HG02623 (cell line): ENCODE results near the gene RNASE2.
"Not testable (repeated sequence)": the region's sequence is repeated elsewhere in the genome, so short reads cannot be mapped to it uniquely, and the experiment has no call there.

Experiments used
- ATAC-seq: cut with Tn5 transposase; IDR thresholded peaks from one replicate; pipeline ENCODE4 v1.9.1; 2021; ENCODE audit warnings: moderate library complexity; ENCODE audit not compliant: unreplicated experiment

The RNASE2 gene

GRCh38 chr14:20980906-20981305 is 25.6 kb downstream of the RNASE2 start:
- no peak for ATAC-seq

- ATAC-seq = no peak
Observed at GRCh38 chr14:20982646-20983369, 27.5 kb downstream of the RNASE2 start.

GRCh38 chr14:20985650-20986049 is 30.4 kb downstream of the RNASE2 start:
- not testable (repeated sequence) for ATAC-seq

GRCh38 chr14:20986811-20987210 is 31.5 kb downstream of the RNASE2 start:
- ATAC-seq = no peak

GRCh38 chr14:20988717-20989470 is 33.6 kb downstream of the RNASE2 start:
- no peak for ATAC-seq

- no peak for ATAC-seq
Observed at GRCh38 chr14:20989471-20989786, 34.1 kb downstream of the RNASE2 start.

- ATAC-seq = peak; percentile 95
Observed at GRCh38 chr14:20989787-20990600, 34.7 kb downstream of the RNASE2 start, which contains the start of gene METTL17. Gene METTL17, plus strand, starts transcription at chr14:20989980. Its CDS starts 23 bp downstream, at chr14:20990003.

- no peak for ATAC-seq
Observed at GRCh38 chr14:20996521-20996920, 41.2 kb downstream of the RNASE2 start.

- ATAC-seq = no peak
Observed at GRCh38 chr14:20997115-20997514, 41.8 kb downstream of the RNASE2 start.

- no peak for ATAC-seq
Observed at GRCh38 chr14:20997564-20997963, 42.3 kb downstream of the RNASE2 start.

- ATAC-seq = no peak
Observed at GRCh38 chr14:20998139-20998538, 42.9 kb downstream of the RNASE2 start.

GRCh38 chr14:20998674-20999366 is 43.5 kb downstream of the RNASE2 start, which contains the start of gene SLC39A2:
Gene SLC39A2, plus strand, starts transcription at chr14:20999293. Its CDS starts 154 bp downstream, at chr14:20999447.
- no peak for ATAC-seq

- ATAC-seq = no peak
Observed at GRCh38 chr14:20999591-20999990, 44.3 kb downstream of the RNASE2 start.

- no peak for ATAC-seq
Observed at GRCh38 chr14:21001218-21001617, 45.9 kb downstream of the RNASE2 start.

- no peak for ATAC-seq
Observed at GRCh38 chr14:21003788-21004346, 48.6 kb downstream of the RNASE2 start.
